A549 (cell line): ENCODE data around the gene ADGRF3. TPM values are rescaled to one million over a fixed set of nuclear protein-coding genes. Genes with fewer than 3 reads are reported as not detected.

Experiments
- ATAC-seq, 2 experiments: fragments of 200-7000 bp in 1 of 2; fragments of >200 bp in 1 of 2; cut with Nextera tagmentation in 1 of 2; cut with Tn5 transposase in 1 of 2; 3 replicates each; pipeline versions ENCODE4 v1.8.0 to v1.9.1; 2018 to 2020; ENCODE audit warnings: mild to moderate bottlenecking in 1 of 2, moderate library complexity in 1 of 2
- CTCF ChIA-PET: fragments of 300-600 bp; sonication (Branson Sonifier 250); formaldehyde crosslinking; extraction: SDS; loops from one replicate; lab custom pipeline; 2021; ENCODE audit warnings: antibody characterized with exemption, inconsistent platforms; lab: Yijun Ruan, JAX
- POLR2A ChIA-PET: fragments of 350-600 bp; formaldehyde crosslinking; extraction: SDS; loops from one replicate; lab custom pipeline; 2021; ENCODE audit warnings: antibody characterized with exemption, inconsistent platforms; lab: Yijun Ruan, JAX
- DNase-seq, 2 experiments: peaks; one replicate each; pipeline versions ENCODE4 v3.0.0 to v3.0.0-alpha.2; 2011 to 2016; ENCODE audit warnings: low read depth in 1 of 2, low spot score in 1 of 2
- FAIRE-seq: peaks from 2 replicates; lab custom pipeline; 2011; peaks lifted over from hg19 to GRCh38; lab: Jason Lieb, UNC
- H3K27ac ChIP-seq, 2 experiments: fragments of >200 bp; sonication (Bioruptor Twin); formaldehyde crosslinking; 3 replicates each; pipeline ENCODE4 v1.5.1; 2016 to 2017
- H3K4me1 ChIP-seq: fragments of >200 bp; sonication (Bioruptor Twin); formaldehyde crosslinking; 3 replicates; pipeline ENCODE4 v1.6.1; 2016
- H3K4me2 ChIP-seq: fragments of >200 bp; sonication (Bioruptor Twin); formaldehyde crosslinking; 3 replicates; pipeline ENCODE4 v1.6.1; 2016
- H3K4me3 ChIP-seq: fragments of >200 bp; sonication (Bioruptor Twin); formaldehyde crosslinking; 3 replicates; pipeline ENCODE4 v1.5.1; 2016
- H3K9me3 ChIP-seq: fragments of >200 bp; sonication (Bioruptor Twin); formaldehyde crosslinking; 3 replicates; pipeline ENCODE4 v1.6.1; 2016
- BHLHE40 ChIP-seq: IDR thresholded peaks from 2 replicates; pipeline ENCODE4 v1.6.1; 2012; ENCODE audit warnings: low read depth, low read length, inconsistent platforms
- CBX2 ChIP-seq: fragments of 200-600 bp; sonication (generic); IDR thresholded peaks from 2 replicates; pipeline ENCODE4 v1.6.1; 2016; ENCODE audit warnings: low read depth, mild to moderate bottlenecking, borderline replicate concordance
- CBX8 ChIP-seq: fragments of 200-600 bp; sonication (generic); IDR thresholded peaks from 2 replicates; pipeline ENCODE4 v1.6.1; 2016
- CHD4 ChIP-seq: fragments of 200-600 bp; sonication (generic); IDR thresholded peaks from 2 replicates; pipeline ENCODE4 v1.6.1; 2016; ENCODE audit warnings: antibody characterized with exemption, mild to moderate bottlenecking, borderline replicate concordance
- CTCF ChIP-seq: fragments of >200 bp; sonication (Bioruptor Twin); formaldehyde crosslinking; IDR thresholded peaks from 3 replicates; pipeline ENCODE4 v1.5.1; 2016
- FOSL2 ChIP-seq, 2 experiments: fragments of 450-650 bp in 1 of 2; fragments of >200 bp in 1 of 2; sonication (Bioruptor Twin) in 1 of 2; formaldehyde crosslinking; IDR thresholded peaks; 2 replicates each; pipeline versions ENCODE4 v1.5.0 to v1.6.1; 2016 to 2020; ENCODE audit warnings: mild to moderate bottlenecking in 1 of 2, moderate library complexity in 1 of 2
- FOXS1 ChIP-seq: fragments of 250-450 bp; sonication (Bioruptor Pico); IDR thresholded peaks from 2 replicates; pipeline ENCODE4 v1.5.0; 2020; ENCODE audit warnings: mild to moderate bottlenecking, moderate library complexity
- HES2 ChIP-seq: fragments of >200 bp; sonication (Bioruptor Twin); formaldehyde crosslinking; IDR thresholded peaks from 2 replicates; pipeline ENCODE4 v1.6.1; 2016
- HEYL ChIP-seq: fragments of 250-450 bp; sonication (Bioruptor Pico); IDR thresholded peaks from 2 replicates; pipeline ENCODE4 v1.8.0; 2021; ENCODE audit warnings: mild to moderate bottlenecking, moderate library complexity
- HMGXB4 ChIP-seq: fragments of 250-450 bp; sonication (Bioruptor Pico); IDR thresholded peaks from 2 replicates; pipeline ENCODE4 v1.5.0; 2021; ENCODE audit warnings: mild to moderate bottlenecking, moderate library complexity, borderline replicate concordance
- HOXB13 ChIP-seq: fragments of 250-450 bp; sonication (Bioruptor Pico); IDR thresholded peaks from 2 replicates; pipeline ENCODE4 v1.5.0; 2020; ENCODE audit warnings: low read depth, mild to moderate bottlenecking, moderate library complexity
- KDM1A ChIP-seq: fragments of 200-600 bp; sonication (generic); IDR thresholded peaks from 2 replicates; pipeline ENCODE4 v1.6.1; 2016; ENCODE audit warnings: low read depth, mild to moderate bottlenecking
- KDM5A ChIP-seq: fragments of 200-600 bp; sonication (generic); IDR thresholded peaks from 2 replicates; pipeline ENCODE4 v1.6.1; 2016; ENCODE audit warnings: antibody characterized with exemption, mild to moderate bottlenecking
- MAFK ChIP-seq: fragments of 450-650 bp; IDR thresholded peaks from 2 replicates; pipeline ENCODE4 v1.6.1; 2014; ENCODE audit not compliant: partially characterized antibody
- MAX ChIP-seq: IDR thresholded peaks from 2 replicates; pipeline ENCODE4 v1.6.1; 2012
- PBX3 ChIP-seq: IDR thresholded peaks from 2 replicates; pipeline ENCODE4 v1.6.1; 2012
- PHF8 ChIP-seq: fragments of 200-600 bp; sonication (generic); IDR thresholded peaks from 2 replicates; pipeline ENCODE4 v1.6.1; 2016; ENCODE audit warnings: low read depth, mild to moderate bottlenecking, antibody characterized with exemption, moderate library complexity, borderline replicate concordance
- RCOR1 ChIP-seq: fragments of 150-350 bp; IDR thresholded peaks from 2 replicates; pipeline ENCODE4 v1.6.1; 2014; ENCODE audit warnings: antibody characterized with exemption, low read length, low read depth
- REST ChIP-seq: fragments of 200-600 bp; sonication (generic); IDR thresholded peaks from 2 replicates; pipeline ENCODE4 v1.6.1; 2016; ENCODE audit warnings: antibody characterized with exemption, mild to moderate bottlenecking, moderate library complexity
- SMC3 ChIP-seq: fragments of >200 bp; sonication (Bioruptor Twin); formaldehyde crosslinking; IDR thresholded peaks from 3 replicates; pipeline ENCODE4 v1.6.1; 2018; ENCODE audit warnings: inconsistent platforms
- SREBF2 ChIP-seq: fragments of 450-650 bp; IDR thresholded peaks from 2 replicates; pipeline ENCODE4 v1.6.1; 2014; ENCODE audit warnings: mild to moderate bottlenecking, moderate library complexity
- TFCP2L1 ChIP-seq: fragments of 250-450 bp; sonication (Bioruptor Pico); IDR thresholded peaks from 2 replicates; pipeline ENCODE4 v1.5.0; 2021; ENCODE audit warnings: mild to moderate bottlenecking
- ZFP36 ChIP-seq: fragments of 450-650 bp; IDR thresholded peaks from 2 replicates; pipeline ENCODE4 v1.6.1; 2014; ENCODE audit warnings: borderline replicate concordance; ENCODE audit not compliant: partially characterized antibody
- WGBS: methylation state at CpG from one replicate; pipeline ENCODE4 v1.1.6; 2017; ENCODE audit errors: missing lambda C conversion rate; 5-methylcytosine and 5-hydroxymethylcytosine counted together
- polyA minus RNA-seq: library from RNA; depleted of rRNA, polyadenylated mRNA; stranded (reverse); fragments of >200 nt; gene quantifications from 2 replicates; pipeline ENCODE4 v1.2.3, GENCODE V29; 2011; rRNA and poly(A)+ RNA removed
- polyA plus RNA-seq, 4 experiments: library from polyadenylated mRNA; depleted of rRNA in 3 of 4; stranded (reverse); fragments of >200 nt; fragmentation: RNase III in 1 of 4; extraction: RNeasy Plus Mini Kit Qiagen cat#74134 plus additional on column Dnase treatment in 1 of 4; gene quantifications; 2 replicates in 3 of 4; 3 replicates in 1 of 4; pipeline ENCODE4 v1.2.3, GENCODE V29; 2011 to 2017

The ADGRF3 gene
- 0.21 and 0.22 TPM in 2 replicates for polyA plus RNA-seq (2011; rRNA removed)
- polyA plus RNA-seq (2012; cell fraction: cytosol; rRNA removed): 0.05 TPM in 2 replicates
- polyA plus RNA-seq (2012; cell fraction: nucleus; rRNA removed): 0.36 and 0.50 TPM in 2 replicates
- polyA plus RNA-seq (2017; fragmentation: RNase III; extraction: RNeasy Plus Mini Kit Qiagen cat#74134 plus additional on column Dnase treatment): 0.12 to 0.80 TPM (median 0.38 TPM) in 3 replicates
- 0.15 and 0.29 TPM in 2 replicates for polyA minus RNA-seq

GRCh38 chr2:26346454-26347053 is at the start of gene ADGRF3:
ADGRF3 (minus strand) TSS chr2:26346789; CDS start chr2:26346234, 555 bp downstream.
- POLR2A ChIA-PET: interaction anchor here (3.1 kb wide), 1 partner anchor 102 kb away, joined by 18 read pairs; the partner anchor contains the start of genes HADHA and HADHB

GRCh38 chr2:26395394-26395793 is 48.8 kb upstream of the ADGRF3 start:
- H3K9me3 ChIP-seq: no peaks in the 10 kb centered on the region
- POLR2A ChIA-PET: no interaction called here
- ATAC-seq (peak in 1 of 2 experiments; percentile 53; a peak in 3 of 6 replicates), FAIRE-seq (no peak), DNase-seq (no peak)
- TF ChIP-seq REST: no peak
- TF ChIP-seq RCOR1: no peak
- no peak for TF ChIP-seq PBX3
- no peak for TF ChIP-seq HEYL (CRISPR knock-in tag)
- no peak for TF ChIP-seq CBX2
- no peak for TF ChIP-seq CBX8
- no peak for TF ChIP-seq HES2
- TF ChIP-seq KDM5A: no peak
- no peak for TF ChIP-seq CTCF
- no peak for TF ChIP-seq FOSL2 (IDR thresholded peaks at IDR 0.05)
- no peak for TF ChIP-seq FOSL2 (CRISPR knock-in tag; IDR thresholded peaks at IDR 0.05)
- TF ChIP-seq HMGXB4: no peak
- no peak for TF ChIP-seq CHD4
- TF ChIP-seq ZFP36: no peak
- no peak for TF ChIP-seq MAFK
- no peak for TF ChIP-seq SREBF2
- no peak for TF ChIP-seq TFCP2L1 (CRISPR knock-in tag)
- no peak for TF ChIP-seq FOXS1 (CRISPR knock-in tag)
- TF ChIP-seq SMC3: no peak
- H3K4me1 ChIP-seq: no peaks in the 10 kb centered on the region
- 82% methylated on average over 4 of the region's 4 CpGs for WGBS
- H3K4me3 ChIP-seq: no peak overlapping the region
- H3K4me2 ChIP-seq: no peak overlapping the region
- H3K27ac ChIP-seq: no peak overlapping the region
- CTCF ChIA-PET: interaction anchor here (0.8 kb wide), 2 partner anchors 82 to 108 kb away, joined by 3 read pairs; partner anchors contain the start of gene OTOF

More at GRCh38 chr2:26346454-26347053, at the start of gene ADGRF3:
- peaks cover 39% of the 10 kb centered on the region for H3K4me1 ChIP-seq
- peak; percentile 38 to 54 for ATAC-seq
- no peaks in the 10 kb centered on the region for H3K9me3 ChIP-seq
- peak within 1 kb of the TSS; percentile 88 to 95 for H3K27ac ChIP-seq
- peak in 1 of 2 experiments; percentile 57 for DNase-seq
- WGBS: 2% methylated on average over 28 of the region's 28 CpGs
- H3K4me2 ChIP-seq: peak within 1 kb of the TSS; percentile 90
- H3K4me3 ChIP-seq: peak within 1 kb of the TSS; percentile 76
- FAIRE-seq: no peak
- CTCF ChIA-PET: interaction anchor here (0.6 to 1.9 kb wide), 7 partner anchors 10 to 231 kb away, joined by 3 to 6 read pairs (median 4); no protein-coding TSS in a partner anchor
- TF ChIP-seq CBX8: no peak
- TF ChIP-seq MAFK: no peak
- TF ChIP-seq MAX: no peak
- TF ChIP-seq HOXB13 (CRISPR knock-in tag): no peak
- TF ChIP-seq ZFP36: no peak
- no peak for TF ChIP-seq BHLHE40
- no peak for TF ChIP-seq SMC3
- TF ChIP-seq KDM1A: no peak
- 0 out of 2 replicates have a peak, but pooled peaks have one; percentile 8 for TF ChIP-seq PHF8
